Dermis microvascular lymphatic vessel endothelial cell (primary cell): Measurements from ENCODE around the gene CCDC160. TPM values are rescaled to one million over a fixed set of nuclear protein-coding genes. Genes with fewer than 3 reads are reported as not detected.
"Not testable (repeated sequence)": the region's sequence is repeated elsewhere in the genome, so short reads cannot be mapped to it uniquely, and the experiment has no call there.

Experiments
- DNase-seq, 2 donors: peaks; one replicate each; pipeline versions ENCODE4 v3.0.0 to v3.0.0-alpha.2; 2010; ENCODE audit warnings: low read depth in 2 of 2
- total RNA-seq: library from RNA; depleted of rRNA; stranded (reverse); fragments of >200 nt; gene quantifications from 2 replicates; pipeline ENCODE4 v1.2.1, GENCODE V29; 2014

The CCDC160 gene
- total RNA-seq: not detected in 2 replicates

DNA sequence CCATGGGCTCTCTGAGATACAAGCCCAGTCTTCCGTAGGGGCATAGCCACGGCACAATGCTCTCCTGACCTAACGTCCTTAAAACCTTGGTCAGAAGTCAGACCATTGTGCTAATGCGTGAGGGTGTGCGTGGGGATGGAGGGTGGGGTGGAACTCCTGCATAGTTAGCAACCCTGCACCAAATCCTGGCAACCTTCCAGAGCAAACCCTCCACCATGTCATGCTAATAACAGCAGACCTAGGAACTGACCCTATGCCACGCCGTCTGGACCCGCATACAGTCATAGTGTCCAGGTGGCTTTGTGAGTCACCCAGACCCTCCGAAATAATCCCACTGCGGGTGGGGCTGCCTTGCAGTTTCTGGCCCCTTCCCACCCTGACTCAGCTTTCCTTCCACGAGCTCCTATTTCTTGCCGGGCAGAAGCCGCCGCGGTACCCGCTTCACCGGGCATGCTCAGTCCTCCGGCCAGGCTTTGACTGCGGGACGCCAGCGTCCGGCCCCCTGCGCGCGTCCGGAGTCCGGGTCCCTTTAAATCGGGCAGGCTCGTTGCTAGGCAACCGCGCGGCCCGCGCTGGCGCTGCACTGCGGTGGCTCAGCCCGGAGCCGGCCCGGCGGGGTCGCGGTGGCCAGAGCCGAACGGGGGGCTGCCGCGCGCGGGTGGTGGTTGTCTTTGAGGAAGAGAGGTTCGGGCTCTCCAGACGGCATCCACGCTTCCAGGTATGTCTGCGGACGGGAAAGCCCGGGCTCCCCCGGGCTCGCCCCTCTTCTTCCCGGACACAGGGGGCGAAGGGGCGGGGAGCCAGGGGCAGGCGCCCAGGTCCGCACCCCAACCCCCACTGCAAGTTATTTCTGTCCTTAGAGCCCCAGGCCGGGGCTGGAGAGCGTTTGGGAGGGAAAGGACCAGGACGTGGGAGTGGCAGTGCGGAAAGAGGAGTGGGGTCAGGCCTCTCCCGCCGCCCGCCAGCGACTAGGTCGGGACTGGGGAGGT lies at the start of gene CCDC160:
CCDC160 (plus strand) TSS at position 557 of the 989 bp plus-strand sequence. CDS start 7,619 bp downstream, outside the sequence.
- peak; percentile 4 to 20 for DNase-seq

DNA sequence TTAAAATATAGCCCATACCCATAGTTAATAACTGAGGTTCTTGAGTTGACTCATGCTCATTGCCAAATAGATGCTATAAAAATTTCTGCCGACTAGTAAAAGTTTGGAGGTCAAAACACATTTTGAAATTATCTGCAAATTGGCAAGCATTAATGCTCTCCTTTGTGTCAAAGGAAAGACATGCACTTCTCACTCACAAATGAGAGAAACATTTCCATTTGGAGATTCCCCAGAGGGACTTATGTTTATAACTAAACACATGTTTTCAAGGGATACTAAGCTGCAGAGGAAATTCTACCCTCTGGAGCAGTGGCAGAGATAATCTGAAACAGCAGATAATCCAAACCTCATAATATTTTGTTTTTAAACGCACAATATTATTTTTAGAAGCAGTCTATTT lies 45.7 kb upstream of the CCDC160 start:
- no peak for DNase-seq

GRCh38 chrX:134194915-134195314 lies 42.1 kb upstream of the CCDC160 start:
- no peak for DNase-seq

GRCh38 chrX:134202561-134202960 lies 34.4 kb upstream of the CCDC160 start:
- no peak for DNase-seq

GRCh38 chrX:134206221-134206620 lies 30.8 kb upstream of the CCDC160 start:
- DNase-seq: no peak

- no peak for DNase-seq
Observed at GRCh38 chrX:134210465-134210864, 26.5 kb upstream of the CCDC160 start.

DNA sequence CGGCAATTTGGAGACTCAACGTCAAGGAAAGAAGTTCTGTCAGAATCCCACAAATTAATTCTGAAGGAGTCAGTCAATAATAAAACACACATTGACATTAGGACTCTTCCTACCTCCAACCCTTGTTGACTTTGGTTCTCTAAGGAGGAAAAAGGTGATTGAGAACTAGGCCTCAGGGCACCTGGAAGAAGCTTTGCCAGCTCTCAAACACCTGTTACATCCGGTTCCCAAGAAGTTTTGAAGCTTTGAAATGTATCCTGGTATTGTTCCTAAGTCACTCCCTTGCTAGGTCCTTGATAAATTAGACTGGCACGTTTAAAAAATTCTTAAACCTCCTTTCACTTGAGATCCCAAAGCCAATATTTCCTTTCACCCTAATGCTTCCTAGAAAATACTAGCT lies 1.7 kb upstream of the CCDC160 start:
- no peak for DNase-seq

- DNase-seq: not testable (repeated sequence)
Observed at GRCh38 chrX:134238144-134238543, 1.2 kb downstream of the CCDC160 start.

GRCh38 chrX:134239016-134239415 lies 2.0 kb downstream of the CCDC160 start:
- DNase-seq: no peak

DNA sequence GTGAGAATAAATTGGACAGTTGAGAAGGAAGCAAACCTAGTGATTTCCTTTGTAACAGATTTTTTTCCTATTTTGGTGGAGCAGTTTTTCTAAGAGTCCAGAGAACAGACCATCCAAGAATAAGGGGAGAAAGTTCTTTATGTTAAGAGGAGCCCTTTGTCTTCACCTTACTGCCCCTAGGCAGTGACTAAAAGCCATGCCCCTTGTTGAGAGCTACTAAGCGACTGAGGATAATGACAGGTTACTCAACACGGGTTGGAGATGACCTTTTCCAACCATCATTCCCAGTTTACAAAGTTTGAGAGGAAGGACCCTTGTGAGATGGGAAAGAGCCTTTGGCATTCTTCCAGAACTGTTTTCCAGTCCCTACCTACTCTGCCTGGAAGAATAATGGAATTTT lies 3.2 kb downstream of the CCDC160 start:
- DNase-seq: no peak

GRCh38 chrX:134241960-134242619 lies 5.1 kb downstream of the CCDC160 start:
- DNase-seq: no peak

DNA sequence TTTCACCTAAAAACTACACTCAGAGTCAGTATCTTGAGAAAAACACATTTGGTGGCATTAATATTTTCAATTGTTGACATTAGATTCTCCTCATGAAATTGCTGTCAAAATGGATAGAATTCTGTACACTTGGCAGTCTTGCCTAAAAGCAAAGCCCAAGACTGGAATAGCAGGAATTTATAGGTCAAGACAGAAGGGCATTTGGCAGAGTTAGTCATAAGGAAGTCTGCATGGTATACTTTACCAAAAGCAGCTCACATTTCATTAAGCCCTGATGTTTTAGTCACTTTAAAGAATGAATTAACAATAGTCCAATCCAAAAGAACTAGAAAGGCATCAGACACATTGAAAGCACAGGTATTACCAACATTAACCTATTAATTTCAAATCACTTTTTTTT lies 7.1 kb downstream of the CCDC160 start:
- no peak for DNase-seq

DNA sequence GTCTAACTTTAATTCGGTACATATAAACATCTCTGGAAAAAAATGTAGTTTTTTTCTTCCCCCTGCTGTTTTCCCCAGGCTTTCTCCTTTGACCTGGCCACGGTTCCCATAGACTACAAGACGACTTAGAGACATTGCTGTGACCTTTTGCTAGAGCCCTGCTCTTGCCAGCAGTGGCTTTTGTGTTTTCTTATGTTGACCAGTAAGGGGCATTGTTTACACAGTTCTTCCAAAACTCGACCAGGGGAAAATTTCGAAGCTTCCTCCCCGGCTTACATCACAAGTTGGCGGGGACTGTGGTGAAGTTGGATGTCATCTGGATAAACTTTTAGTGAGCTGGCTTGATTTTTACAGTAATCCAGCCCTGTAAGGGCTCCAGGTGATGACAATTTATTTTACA lies 9.3 kb downstream of the CCDC160 start:
- no peak for DNase-seq

GRCh38 chrX:134247492-134247891 lies 10.5 kb downstream of the CCDC160 start:
- no peak for DNase-seq

DNA sequence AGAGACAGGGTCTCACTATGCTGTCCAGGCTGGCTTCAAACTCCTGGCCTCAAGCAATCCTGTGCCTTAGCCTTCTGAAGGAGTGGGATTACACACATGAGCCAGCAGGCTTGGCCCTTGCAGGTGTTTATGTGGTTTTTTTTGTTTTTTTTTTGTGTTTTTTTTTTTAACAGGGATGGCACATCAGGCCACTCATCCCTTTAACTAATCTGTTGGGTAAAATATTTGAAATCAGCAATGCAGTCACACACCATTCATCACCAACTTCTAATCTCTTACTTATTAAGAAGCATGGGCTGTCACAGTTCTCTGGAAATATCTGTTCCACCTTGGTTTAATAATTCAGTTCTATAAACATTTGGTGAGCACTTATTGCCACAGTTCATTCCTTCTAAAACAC lies 12.3 kb downstream of the CCDC160 start:
- no peak for DNase-seq

- no peak for DNase-seq
Observed at GRCh38 chrX:134251241-134251640, 14.3 kb downstream of the CCDC160 start.

DNA sequence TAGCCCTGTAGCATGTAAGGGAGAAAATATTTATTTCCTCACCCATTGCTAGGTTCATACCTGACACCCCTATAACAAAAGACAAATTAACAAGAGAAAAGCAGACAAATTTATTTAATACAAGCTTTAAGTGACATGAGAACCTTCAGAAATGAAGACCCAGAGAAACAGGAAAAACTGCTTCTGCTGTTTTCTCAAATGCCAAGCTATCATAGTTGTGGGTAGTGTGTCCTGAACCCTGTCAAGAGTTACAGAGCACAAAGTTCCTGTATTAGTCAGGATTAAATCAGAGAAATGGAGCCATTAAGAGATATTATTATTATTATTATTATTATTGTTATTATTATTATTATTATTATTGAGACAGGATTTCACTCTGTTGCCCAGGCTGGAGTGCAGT lies 17.5 kb downstream of the CCDC160 start:
- DNase-seq: no peak

GRCh38 chrX:134255555-134255954 lies 18.6 kb downstream of the CCDC160 start:
- DNase-seq: no peak

DNA sequence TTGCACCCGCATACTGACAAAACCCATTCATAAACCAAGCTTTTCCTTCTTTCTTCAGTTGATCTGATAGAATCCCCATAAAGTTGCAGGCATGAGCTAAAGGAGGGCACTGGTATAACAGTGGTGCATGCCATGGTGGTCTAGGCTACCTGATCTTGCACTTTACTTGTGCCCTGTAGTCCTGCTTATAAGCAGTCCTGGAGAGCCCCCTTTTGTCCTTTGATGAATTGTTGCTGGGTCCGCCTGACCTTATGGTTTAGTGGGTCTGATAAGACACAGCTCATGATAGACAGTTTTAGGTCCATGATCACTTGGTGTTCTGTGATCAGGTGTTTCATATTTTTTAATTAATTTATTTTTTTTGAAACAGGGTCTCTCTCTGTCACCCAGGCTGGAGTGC lies 19.7 kb downstream of the CCDC160 start:
- no peak for DNase-seq

- DNase-seq: no peak
Observed at GRCh38 chrX:134258202-134258601, 21.2 kb downstream of the CCDC160 start.

DNA sequence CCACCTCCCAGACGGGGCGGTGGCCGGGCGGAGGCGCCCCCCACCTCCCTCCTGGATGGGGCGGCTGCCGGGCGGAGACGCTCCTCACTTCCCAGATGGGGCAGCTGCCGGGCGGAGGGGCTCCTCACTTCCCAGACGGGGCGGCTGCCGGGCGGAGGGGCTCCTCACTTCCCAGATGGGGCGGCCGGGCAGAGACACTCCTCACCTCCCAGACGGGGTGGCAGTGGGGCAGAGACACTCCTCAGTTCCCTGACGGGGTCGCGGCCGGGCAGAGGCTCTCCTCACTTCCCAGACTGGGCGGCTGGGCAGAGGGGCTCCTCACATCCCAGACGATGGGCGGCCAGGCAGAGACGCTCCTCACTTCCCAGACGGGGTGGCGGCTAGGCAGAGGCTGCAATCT lies 49.0 kb downstream of the CCDC160 start:
- not testable (repeated sequence) for DNase-seq

- DNase-seq: no peak
Observed at GRCh38 chrX:134287346-134287745, 50.4 kb downstream of the CCDC160 start.

GRCh38 chrX:134294548-134294947 lies 57.6 kb downstream of the CCDC160 start:
- DNase-seq: no peak
